Suprapubic skin (tissue), 4 donors: ENCODE results near the gene CCSAP. TPM values are rescaled to one million over a fixed set of nuclear protein-coding genes. Genes with fewer than 3 reads are reported as not detected.

ENCODE experiments used
- DNase-seq, 2 donors: peaks; one replicate each; pipeline ENCODE4 v3.0.0-alpha.2; 2019; ENCODE audit warnings: low spot score in 2 of 2
- H3K27ac ChIP-seq: fragments of 200-600 bp; sonication (generic); one replicate; pipeline ENCODE4 v1.5.1; 2019
- H3K27me3 ChIP-seq: fragments of 200-600 bp; sonication (generic); one replicate; pipeline ENCODE4 v1.5.1; 2019
- H3K36me3 ChIP-seq: fragments of 200-600 bp; sonication (generic); one replicate; pipeline ENCODE4 v1.5.1; 2019
- H3K4me1 ChIP-seq: fragments of 200-600 bp; sonication (generic); one replicate; pipeline ENCODE4 v1.5.1; 2019
- H3K4me3 ChIP-seq: fragments of 200-600 bp; sonication (generic); one replicate; pipeline ENCODE4 v1.5.1; 2019; ENCODE audit warnings: mild to moderate bottlenecking
- H3K9me3 ChIP-seq: fragments of 200-600 bp; sonication (generic); one replicate; pipeline ENCODE4 v1.5.1; 2019
- CTCF ChIP-seq, 2 donors: fragments of 200-600 bp in 1 of 2; fragments of 450-650 bp in 1 of 2; sonication (generic) in 1 of 2; IDR thresholded peaks; one replicate each; pipeline ENCODE4 v1.5.1; 2016 to 2019; ENCODE audit warnings: antibody characterized with exemption in 2 of 2, mild to moderate bottlenecking in 1 of 2, moderate library complexity in 1 of 2
- EP300 ChIP-seq: sonication (generic); formaldehyde crosslinking; IDR thresholded peaks from one replicate; pipeline ENCODE4 v1.6.1; 2017; ENCODE audit warnings: antibody characterized with exemption
- POLR2A ChIP-seq, 2 donors: fragments of 450-650 bp; IDR thresholded peaks; one replicate each; pipeline ENCODE4 v1.6.1; 2017; ENCODE audit warnings: antibody characterized with exemption in 2 of 2, mild to moderate bottlenecking in 2 of 2, moderate library complexity in 2 of 2
- POLR2AphosphoS5 ChIP-seq, 3 donors: sonication (generic); formaldehyde crosslinking; IDR thresholded peaks; one replicate each; pipeline ENCODE4 v1.6.1; 2017; ENCODE audit warnings: antibody characterized with exemption in 3 of 3
- WGBS: methylation state at CpG from one replicate; pipeline ENCODE4 v1.1.5; 2018; 5-methylcytosine and 5-hydroxymethylcytosine counted together
- total RNA-seq, 4 donors: library from RNA; depleted of rRNA; stranded (reverse); fragments of >200 nt; gene quantifications; one replicate each; pipeline ENCODE4 v1.1.0, GENCODE V29; 2016

The CCSAP gene
- total RNA-seq, 4 donors from 2014 or later, result 16.3 to 33.1 (median 16.8) TPM

GRCh38 chr1:229278120-229278741 is 64.6 kb downstream of the CCSAP start:
- peaks cover 4% of the 10 kb centered on the region for H3K4me1 ChIP-seq
- H3K4me3 ChIP-seq, result no peak overlapping the region
- no peaks in the 10 kb centered on the region for H3K9me3 ChIP-seq
- 91% methylated on average over 2 of the region's 2 CpGs for WGBS
- no peak for DNase-seq
- no peak overlapping the region for H3K27ac ChIP-seq
- H3K27me3 ChIP-seq, result no peaks in the 10 kb centered on the region
- no peak for TF ChIP-seq POLR2A (IDR thresholded peaks at IDR 0.05)
- no peak for TF ChIP-seq POLR2AphosphoS5 (IDR thresholded peaks at IDR 0.05)
- TF ChIP-seq CTCF (IDR thresholded peaks at IDR 0.05), result no peak
- TF ChIP-seq EP300, result no peak
- H3K36me3 ChIP-seq, result no peaks in the 10 kb centered on the region

- Histone ChIP-seq H3K27ac (no peak overlapping the region), H3K36me3 (no peaks in the 10 kb centered on the region), H3K4me1 (peaks cover 30% of the 10 kb centered on the region), H3K4me3 (no peak overlapping the region), H3K27me3 (no peaks in the 10 kb centered on the region), H3K9me3 (no peaks in the 10 kb centered on the region)
- TF ChIP-seq POLR2AphosphoS5 (IDR thresholded peaks at IDR 0.05) (no peak), POLR2A (IDR thresholded peaks at IDR 0.05) (no peak), EP300 (no peak), CTCF (IDR thresholded peaks at IDR 0.05) (no peak)
- WGBS, result 94% methylated on average over 2 of the region's 2 CpGs
- no peak for DNase-seq
These were observed 67.8 kb downstream of the CCSAP start for GRCh38 chr1:229275005-229275404.

- no peak for TF ChIP-seq EP300
- no peak for TF ChIP-seq CTCF (IDR thresholded peaks at IDR 0.05)
- TF ChIP-seq POLR2A (IDR thresholded peaks at IDR 0.05), result no peak
- TF ChIP-seq POLR2AphosphoS5 (IDR thresholded peaks at IDR 0.05), result no peak
- DNase-seq, result no peak
- Histone ChIP-seq H3K4me3 (no peak overlapping the region), H3K9me3 (no peaks in the 10 kb centered on the region), H3K27me3 (no peaks in the 10 kb centered on the region), H3K36me3 (no peaks in the 10 kb centered on the region), H3K27ac (no peak overlapping the region), H3K4me1 (peaks cover 44% of the 10 kb centered on the region)
- 83% methylated on average over 7 of the region's 7 CpGs for WGBS
These were observed 69.2 kb downstream of the CCSAP start for GRCh38 chr1:229273507-229274232.

- Histone ChIP-seq H3K27ac (peak overlapping the region; percentile 88), H3K9me3 (no peaks in the 10 kb centered on the region), H3K4me3 (peak overlapping the region; percentile 87), H3K4me1 (peaks cover 48% of the 10 kb centered on the region), H3K27me3 (no peaks in the 10 kb centered on the region), H3K36me3 (no peaks in the 10 kb centered on the region)
- TF ChIP-seq CTCF (IDR thresholded peaks at IDR 0.05) (no peak), POLR2A (IDR thresholded peaks at IDR 0.05) (no peak), POLR2AphosphoS5 (IDR thresholded peaks at IDR 0.05) (no peak), EP300 (no peak)
- 48% methylated on average over 11 of the region's 11 CpGs for WGBS
- DNase-seq, result no peak
These were observed 70.4 kb downstream of the CCSAP start for GRCh38 chr1:229272164-229273158.
